HG02938 (cell line): ENCODE data around the gene EFCAB6.

Experiments
- ATAC-seq: cut with Tn5 transposase; IDR thresholded peaks from one replicate; pipeline ENCODE4 v1.9.1; 2021; ENCODE audit warnings: mild to moderate bottlenecking, moderate library complexity; ENCODE audit not compliant: unreplicated experiment

EFCAB6 gene

DNA sequence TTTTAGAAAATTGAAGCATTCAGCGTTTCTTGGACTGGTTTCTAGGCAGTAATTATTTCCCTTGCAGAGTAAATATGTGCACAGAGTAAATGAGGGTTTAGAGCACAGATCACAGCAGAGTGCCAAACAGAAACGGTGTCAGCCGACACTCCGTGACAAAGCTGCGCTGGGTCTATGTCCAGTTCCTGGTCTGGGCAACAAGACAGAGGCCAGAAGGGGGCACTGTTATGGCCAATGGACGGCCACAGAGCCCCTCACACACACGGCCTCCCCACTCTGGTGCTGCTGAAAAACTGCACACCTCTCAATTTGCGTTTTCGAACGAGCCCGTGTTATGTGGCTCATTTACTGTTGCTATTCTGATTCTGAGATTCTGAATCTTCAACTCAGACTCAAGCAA lies 219.6 kb downstream of the EFCAB6 start:
- no peak for ATAC-seq

DNA sequence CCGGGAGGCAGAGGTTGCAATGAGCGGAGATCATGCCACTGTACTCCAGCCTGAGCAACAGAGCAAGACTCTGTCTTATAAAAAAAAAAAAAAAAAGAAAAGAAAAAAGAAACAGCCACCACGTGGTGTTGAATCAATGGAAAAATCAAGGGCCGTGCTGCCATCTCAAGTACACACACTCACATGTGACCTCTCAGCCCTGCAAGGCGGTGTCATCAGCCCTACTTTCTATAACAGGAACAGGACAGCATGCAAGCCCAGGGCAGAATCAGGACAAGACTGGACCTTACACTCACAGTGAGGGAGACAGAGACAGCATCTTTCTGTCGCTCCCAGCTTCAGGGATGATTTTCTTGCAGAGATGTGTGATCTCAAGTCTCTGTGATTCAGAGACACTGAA lies 220.7 kb downstream of the EFCAB6 start:
- no peak for ATAC-seq

DNA sequence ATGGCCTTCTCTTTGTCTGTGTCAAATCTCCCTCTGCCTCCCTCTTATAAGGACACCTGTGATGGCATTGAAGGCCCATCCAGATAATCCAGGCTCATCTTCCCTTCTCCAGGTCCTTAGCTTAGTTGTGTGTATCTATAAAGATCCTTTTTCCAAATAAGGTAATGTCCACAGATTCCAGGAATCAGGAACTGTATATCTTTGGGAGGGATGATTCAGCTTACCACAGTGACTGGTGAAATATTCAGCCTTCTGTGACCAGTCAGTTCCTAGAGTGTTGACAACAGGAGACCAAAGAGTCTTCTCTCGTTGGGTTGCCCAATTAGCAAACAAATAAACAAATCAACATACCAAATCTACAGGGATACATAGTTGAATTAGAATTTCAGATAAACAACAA lies 224.5 kb downstream of the EFCAB6 start:
- ATAC-seq = no peak

DNA sequence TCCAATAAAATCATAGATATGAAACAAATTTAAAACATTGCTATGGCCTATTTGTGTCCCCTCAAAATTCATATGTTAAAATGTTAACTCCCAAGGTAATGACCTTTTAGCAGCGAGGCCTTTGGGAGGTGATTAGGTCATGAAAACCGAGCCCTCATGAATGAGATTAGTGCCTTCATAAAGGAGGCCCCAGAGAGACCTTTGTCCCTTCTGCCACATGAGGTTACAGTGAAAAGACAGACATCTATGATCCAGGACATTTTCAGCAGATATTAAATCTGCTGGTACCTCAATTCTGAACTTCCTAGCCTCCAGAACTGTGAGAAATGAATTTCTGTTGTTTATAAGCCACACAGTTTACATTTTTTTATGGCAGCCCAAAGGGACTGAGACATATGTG lies 228.6 kb downstream of the EFCAB6 start:
- no peak for ATAC-seq

DNA sequence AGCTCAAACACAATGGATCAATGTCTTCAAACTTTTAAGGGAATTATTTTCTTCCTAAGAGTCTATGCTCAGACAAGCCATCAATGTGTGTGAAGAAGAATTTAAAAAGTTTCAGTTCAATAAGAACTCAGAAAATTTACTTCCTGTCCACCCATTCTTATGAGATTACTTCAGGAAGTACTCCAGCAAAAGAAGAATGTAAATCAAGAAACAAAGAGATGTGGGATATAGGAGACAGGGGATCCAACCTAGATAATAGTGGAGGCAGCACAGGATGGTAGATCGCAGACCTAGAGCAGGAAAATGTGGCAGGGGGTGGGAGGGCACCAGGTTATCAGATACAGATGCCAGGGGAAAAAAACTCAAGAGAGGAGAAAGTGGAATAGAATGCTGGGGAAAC lies 229.7 kb downstream of the EFCAB6 start:
- ATAC-seq = no peak

DNA sequence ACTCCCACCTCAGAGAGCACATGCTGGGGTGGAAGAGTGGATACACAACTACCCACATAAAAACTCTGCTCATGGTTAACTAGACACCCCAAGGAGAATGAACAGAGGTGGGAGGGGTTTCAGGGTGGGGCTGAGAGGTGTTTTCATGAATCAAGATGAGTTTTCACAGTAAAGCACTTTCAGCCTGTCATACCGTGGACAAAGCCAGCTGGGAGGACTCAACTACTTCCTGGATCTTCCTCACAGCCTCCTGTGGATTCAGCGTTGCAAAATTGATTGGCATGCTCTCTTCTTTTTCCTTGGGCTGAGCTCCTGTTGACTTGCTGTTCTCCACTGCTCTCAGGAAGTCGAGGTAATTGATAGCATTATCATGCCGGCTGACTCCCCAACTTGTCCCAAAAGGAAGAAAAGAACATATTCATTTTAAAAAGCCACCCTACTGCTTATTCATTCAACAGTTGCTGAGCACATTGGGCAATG lies 231.8 kb downstream of the EFCAB6 start:
- no peak for ATAC-seq

DNA sequence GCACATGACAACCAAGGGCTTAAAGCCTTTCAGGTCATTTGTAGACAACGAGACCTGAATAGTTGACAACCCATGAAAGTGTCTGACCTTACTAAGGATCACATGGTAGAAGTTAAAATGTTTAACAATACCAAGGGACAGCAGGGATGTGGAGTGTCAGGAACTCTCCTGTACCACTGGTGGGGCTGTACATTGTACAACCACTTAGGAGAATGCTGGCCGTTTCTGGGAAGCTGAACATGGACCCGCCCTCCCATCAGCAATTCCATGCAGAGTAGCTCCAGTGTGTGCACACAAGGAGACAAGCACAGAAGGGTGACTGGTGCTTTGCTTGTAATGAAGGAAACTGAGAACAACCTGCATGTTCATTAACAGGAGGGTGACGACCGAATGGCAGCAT lies 237.4 kb downstream of the EFCAB6 start:
- ATAC-seq = no peak

DNA sequence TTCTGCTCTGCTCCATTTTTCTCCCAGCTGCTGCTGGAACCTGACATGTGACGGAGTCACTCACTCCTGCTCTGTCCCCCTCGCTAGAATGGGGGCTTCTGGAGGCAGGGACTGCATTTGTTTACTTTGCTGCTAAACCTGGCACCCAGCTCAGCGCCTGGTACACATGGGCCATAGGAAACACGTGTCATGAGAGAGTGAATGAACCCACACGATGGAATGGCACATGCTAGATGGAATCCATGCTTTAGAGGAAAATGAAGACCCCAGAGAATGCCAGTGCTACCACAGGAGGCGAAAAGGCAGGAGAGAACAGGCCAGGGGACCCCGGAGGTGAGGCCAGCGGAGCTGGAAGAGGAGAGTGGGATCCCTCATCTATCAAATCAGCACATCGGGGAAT lies 239.4 kb downstream of the EFCAB6 start:
- ATAC-seq = no peak

DNA sequence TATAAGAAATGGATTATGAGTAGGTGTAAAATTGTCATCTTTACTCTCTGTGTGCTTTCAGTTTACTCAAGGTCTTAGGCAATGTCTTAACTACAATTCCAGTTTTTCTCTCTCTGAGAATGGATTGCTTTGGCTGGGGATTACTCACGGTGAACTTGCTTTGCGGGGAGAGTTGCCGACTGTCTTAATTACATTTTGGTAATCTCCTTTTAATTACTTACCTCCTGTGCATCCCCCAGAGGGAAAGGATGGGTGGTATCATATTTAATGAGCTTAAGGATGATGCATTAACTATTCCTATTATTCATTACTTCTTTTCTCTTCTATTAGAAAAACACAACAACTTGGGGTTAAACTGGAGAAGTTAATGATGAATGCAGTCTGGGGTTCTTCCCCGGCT lies 240.9 kb downstream of the EFCAB6 start:
- ATAC-seq = no peak

DNA sequence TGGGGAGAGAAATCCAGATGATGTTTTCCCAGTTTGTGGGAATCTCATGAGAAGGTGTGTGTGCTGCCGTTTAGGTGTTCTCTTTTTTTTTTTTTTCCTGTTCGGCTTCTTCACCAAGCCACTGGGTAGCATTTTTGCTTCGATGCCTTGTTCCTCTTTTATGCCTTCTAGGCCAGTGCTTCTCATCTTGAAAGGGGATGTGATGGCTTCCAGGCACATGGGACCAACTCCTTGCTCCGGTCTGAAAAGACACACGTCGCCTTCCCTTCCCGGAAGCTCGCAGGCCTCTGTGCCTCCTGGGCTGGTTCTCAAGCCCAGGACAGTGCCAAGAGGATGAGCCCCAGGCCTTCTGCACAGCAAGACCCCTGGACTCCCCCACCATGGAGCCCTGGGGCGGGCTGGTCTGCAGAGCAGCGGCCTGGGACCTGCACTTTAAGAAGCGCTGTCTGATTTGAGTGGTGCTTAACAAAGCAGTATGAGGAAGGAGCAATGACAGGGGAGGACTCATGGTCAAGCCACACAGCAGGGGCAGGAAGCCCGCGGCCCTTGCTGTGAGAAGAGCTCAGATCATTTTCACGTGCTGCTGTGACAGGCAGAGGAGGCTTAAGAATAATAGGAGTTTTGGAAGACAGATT lies 241.5 kb downstream of the EFCAB6 start:
- no peak for ATAC-seq

DNA sequence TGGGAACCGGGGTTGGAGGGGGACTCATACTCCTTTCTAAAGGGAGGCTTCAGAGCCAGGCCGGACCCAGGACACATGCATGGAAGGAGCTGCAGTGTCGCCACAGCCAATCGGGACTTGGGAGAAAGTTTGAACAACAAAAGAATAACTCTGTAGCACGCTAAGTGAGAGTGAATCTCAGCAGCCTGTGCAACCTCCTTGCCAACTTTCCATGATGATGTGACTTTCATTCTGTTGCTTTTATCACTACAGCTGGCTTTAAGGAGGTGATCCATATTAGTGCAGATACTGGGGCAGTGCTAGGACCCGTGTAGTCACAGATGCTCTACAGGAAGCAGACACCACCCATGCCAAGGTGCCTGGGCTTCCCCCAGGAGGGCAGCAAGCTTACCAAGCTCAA lies 243.0 kb downstream of the EFCAB6 start:
- ATAC-seq = no peak

DNA sequence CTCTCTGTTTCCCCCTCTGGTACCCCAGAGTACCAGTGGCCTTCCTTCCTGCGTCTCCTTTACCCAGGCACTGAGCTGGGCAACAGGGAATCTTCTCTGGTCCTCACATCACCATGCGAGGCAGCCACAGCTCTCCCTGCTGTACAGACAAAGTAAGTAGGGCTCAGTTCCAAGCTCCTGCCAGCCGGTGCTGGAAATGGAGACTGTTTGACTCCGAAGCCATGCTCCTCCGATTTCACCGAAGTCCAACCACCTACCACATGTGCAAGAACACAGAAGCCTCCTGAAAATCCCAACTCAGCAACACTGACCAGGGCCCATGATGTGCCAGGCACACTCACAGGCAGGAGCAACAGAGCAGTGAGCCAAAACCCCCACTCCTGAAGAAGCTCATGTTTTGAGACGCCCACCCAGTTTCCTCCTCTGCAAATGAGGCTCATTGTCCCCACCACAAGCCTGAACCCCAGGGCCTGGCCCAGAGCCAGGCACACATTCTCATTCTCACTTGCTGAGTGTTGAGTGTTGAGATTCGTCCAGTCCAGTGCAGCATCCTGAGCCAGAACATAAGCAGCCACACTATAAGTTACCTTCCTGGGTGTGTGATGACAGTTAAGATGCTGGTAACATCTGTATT lies 244.3 kb downstream of the EFCAB6 start:
- no peak for ATAC-seq

DNA sequence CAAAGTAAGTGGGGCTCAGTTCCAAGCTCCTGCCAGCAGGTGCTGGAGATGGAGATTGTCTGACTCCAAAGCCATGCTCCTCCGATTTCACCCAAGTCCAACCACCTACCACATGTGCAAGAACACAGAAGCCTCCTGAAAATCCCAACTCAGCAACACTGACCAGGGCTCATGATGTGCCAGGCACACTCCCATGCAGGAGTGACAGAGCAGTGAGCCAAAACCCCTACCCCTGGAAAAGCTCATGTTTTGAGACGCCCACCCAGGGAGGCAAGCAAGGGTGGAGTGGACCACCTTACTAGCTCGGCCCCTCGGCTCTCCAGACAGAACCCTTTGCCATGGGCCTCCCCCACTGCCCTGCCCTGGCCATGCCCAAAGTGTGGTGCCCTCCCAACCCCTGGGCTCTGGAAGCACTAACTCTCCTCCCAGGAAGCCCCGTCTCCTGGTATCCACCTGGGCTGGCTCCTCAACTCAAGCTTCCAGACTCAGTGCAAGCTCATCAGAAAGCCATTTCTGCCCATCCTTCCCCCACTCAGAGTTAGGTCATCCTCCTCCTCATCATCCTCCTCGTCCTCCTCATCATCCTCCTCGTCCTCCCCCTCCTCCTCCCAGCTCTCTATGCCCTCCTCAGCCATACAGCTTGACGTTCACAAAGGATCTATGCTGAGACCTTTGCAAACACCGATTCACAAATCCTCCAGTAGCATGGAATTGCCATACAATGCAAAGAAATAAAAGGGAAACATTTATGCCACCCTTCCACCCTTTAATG lies 245.4 kb downstream of the EFCAB6 start:
- ATAC-seq = no peak

DNA sequence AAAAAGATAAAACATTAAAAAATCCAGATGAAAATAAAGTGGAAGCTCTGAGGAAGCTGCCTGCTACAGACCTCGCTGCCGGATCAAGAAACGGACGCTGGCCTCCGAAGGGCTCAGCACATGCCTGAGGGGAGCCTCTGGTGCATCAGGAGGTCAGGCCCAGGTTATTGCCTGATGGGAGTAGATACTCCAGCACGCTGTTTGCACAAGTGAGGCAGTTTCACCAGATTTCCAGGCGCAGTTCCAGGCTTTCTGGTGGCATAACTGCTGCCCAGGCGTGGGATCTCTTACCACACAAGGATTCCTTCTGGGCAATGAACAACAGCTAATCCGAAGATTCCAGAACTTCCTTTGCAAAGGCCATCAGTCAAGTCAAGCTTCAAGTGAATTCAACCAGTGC lies 246.1 kb downstream of the EFCAB6 start:
- ATAC-seq = no peak

DNA sequence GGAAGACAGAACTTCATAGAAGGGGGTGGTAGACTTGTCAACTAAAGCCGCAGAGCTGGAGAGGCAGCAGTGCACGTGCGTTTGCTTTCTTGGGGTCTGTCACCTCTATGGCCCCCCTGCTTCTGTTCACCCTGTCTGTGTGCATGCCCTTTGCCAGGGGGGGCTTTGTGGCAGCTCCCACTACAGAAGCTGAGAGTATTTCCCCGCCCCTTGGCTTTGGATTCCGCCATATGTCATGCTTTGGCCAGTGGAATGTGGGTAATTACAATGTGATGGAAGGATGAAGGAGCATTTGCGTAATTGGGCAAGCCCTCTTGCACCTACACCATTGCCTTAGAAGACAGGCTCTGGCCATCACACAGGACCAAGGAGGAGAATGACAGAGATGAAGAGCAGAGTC lies 247.2 kb downstream of the EFCAB6 start:
- no peak for ATAC-seq

DNA sequence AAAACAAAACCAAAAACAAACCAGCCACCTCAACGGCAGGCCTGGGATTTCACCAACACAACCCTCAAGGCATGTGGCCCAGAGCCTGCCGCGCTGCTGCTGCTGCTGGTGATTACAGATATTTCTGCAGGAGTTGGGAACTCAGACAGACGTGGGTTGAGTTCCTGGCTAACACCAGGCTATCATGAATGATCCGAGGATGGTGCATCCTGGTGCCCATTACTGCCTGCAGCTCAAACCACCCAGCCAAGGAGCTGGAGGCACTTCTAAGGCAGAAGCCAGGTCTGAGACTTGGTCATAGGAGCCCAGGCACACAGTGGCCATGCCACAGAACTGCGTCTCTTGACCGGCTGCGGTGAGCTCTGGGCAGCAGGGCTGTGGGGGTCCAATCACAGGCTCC lies 248.5 kb downstream of the EFCAB6 start:
- ATAC-seq = no peak

DNA sequence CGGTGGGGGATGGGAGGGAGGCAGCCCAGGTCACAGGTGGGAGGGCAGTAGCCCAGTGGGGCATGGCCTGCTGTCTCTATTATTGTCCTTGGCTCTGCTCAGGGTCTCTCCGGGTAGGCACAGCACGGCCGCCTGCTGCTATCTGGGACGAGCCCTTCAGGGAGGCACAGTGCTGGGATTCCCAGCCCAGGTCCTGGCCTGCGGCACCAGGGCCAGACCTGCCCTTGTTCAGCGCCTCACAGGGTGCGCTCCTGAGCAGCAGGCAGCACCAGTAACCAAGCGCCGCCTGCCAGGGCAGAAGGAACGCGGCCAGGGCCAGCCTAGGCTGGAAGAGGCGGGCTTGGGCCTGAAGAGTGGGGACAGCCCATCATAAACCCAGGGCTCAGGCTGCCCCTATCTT lies 249.3 kb downstream of the EFCAB6 start:
- no peak for ATAC-seq

DNA sequence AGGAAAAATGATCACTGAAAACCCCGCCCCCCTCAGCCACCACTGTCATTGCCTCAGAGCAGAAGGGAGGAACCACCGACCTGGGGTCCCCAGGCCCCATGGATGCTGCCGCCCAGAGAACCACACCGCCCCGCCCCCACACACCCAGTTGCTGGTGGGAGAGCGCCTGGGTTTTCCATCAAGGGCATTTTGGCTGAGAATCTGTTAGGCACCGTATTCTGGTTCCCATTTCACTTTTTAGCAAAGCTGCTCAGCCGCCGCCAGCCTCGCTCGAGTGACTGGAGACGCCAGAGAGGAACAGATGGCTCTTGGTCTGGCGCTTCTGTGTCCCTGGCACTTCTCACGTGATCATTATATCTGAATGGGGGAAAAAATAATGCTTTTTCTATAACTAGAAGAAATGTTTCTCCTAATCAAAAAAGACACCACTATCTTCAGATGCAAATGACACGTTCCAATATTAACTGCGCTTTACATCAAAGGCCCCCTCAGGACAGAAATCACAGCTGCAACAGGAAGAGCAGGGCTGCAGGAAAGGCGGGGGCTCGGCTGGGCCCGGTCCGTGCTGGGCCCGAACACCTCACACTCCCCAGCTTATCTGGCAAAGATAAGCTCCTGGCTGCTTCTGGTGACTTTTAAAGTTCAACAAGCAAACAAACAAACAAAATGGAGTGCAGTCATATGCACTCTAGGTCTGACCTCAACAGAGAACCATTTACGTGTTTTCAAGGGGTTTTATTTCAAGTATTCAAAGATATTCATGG lies 250.5 kb downstream of the EFCAB6 start:
- no peak for ATAC-seq

DNA sequence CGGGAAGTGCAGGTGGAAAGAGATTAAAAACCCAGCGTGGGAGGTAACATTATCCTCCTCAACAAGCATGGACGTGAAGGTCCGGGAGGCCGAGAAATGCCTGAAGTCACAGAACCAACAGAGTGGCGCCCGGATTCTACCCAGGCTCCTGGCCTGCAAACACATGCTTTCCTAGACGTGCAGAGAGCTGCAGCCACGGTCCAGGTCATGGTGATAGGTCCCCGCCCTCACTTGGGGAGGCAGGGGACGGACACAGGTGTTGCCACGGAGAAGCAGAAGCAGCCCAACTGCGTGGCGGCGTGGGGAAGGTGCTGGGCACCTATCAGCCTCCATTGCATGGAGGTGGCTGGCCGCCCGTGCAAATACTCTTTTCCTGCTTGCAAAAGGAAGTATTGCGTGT lies 251.5 kb downstream of the EFCAB6 start:
- no peak for ATAC-seq

DNA sequence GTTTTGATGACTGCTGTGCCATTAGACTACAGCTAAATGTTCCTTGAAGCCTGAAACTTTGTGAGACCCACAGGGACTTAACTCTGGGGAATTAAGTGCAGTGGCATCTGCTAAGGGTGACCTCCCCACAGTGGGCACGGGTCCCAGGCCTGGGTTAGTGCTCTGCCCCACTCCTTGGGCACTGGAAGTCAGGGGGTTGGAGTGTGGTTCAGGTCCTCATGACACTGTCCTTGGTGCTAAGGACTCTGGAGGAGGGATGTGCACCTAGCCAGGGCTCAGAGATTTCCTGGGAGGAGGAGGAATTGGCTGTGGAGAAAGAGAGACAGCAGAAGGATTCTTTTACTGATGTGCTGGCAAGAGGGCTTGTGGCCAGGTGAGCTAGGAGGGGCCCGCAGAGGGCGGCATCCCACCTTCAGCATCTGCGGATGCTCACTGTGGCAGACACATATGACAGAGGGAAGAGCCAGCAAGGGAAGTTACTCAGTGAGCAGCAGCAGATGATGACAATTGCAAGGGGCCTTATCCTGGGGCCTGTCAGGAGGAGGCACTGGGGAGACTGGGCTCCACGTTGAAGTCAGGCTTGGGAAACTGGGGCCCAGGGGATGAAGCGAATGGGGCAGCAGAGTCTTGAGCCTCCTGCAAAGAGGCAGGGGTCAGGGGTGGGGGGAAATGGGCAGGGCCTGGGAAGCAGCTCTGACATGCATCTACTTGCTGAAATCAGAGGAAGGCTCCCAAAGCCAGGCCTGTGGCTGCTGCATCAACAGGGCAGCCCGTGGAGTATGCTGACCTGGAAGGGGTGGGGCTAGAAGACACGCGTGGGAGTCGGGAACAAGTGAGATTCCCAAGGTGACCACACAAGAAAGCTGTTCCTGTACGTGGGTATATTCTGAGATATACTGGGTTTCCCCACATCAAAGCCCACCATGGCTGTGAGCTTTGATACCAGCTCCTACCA lies 256.3 kb downstream of the EFCAB6 start:
- no peak for ATAC-seq
